RWPE2 (cell line): ENCODE measurements around the gene CCDC187.

ENCODE experiments used
- ATAC-seq: fragments of 200-7000 bp; cut with Tn5 transposase; 3 replicates; pipeline ENCODE4 v1.9.1; 2021; ENCODE audit warnings: low read depth
- DNase-seq: peaks from one replicate; pipeline ENCODE4 v3.0.0-alpha.2; 2020; ENCODE audit warnings: low spot score
- H3K27ac ChIP-seq: fragments of 450-650 bp; 2 replicates; pipeline ENCODE4 v1.5.1; 2017; ENCODE audit warnings: mild to moderate bottlenecking; ENCODE audit not compliant: poor library complexity, severe bottlenecking
- H3K27me3 ChIP-seq: fragments of 250-450 bp; sonication (Bioruptor Pico); 2 replicates; pipeline ENCODE4 v1.5.1; 2021; ENCODE audit warnings: mild to moderate bottlenecking, moderate library complexity; ENCODE audit not compliant: insufficient read depth, poor library complexity, severe bottlenecking
- H3K36me3 ChIP-seq: fragments of 250-450 bp; sonication (Bioruptor Pico); 2 replicates; pipeline ENCODE4 v1.5.1; 2020; ENCODE audit warnings: low read depth, mild to moderate bottlenecking, moderate library complexity
- H3K4me1 ChIP-seq: fragments of 250-450 bp; sonication (Bioruptor Pico); 2 replicates; pipeline ENCODE4 v1.5.1; 2021; ENCODE audit warnings: mild to moderate bottlenecking, moderate library complexity; ENCODE audit not compliant: insufficient read depth, poor library complexity, severe bottlenecking
- H3K4me3 ChIP-seq: fragments of 250-450 bp; sonication (Bioruptor Pico); 2 replicates; pipeline ENCODE4 v1.5.1; 2021; ENCODE audit warnings: mild to moderate bottlenecking, moderate library complexity; ENCODE audit not compliant: severe bottlenecking
- H3K9me3 ChIP-seq: fragments of 250-450 bp; sonication (Bioruptor Pico); 2 replicates; pipeline ENCODE4 v1.5.1; 2021; ENCODE audit warnings: mild to moderate bottlenecking, moderate library complexity; ENCODE audit not compliant: severe bottlenecking
- TF ChIP-seq, protein P1 (sequence below): fragments of 450-650 bp; IDR thresholded peaks from one replicate; pipeline ENCODE4 v1.5.1; 2017; ENCODE audit warnings: mild to moderate bottlenecking, moderate library complexity; ENCODE audit not compliant: poor library complexity, severe bottlenecking

CCDC187 gene

GRCh38 chr9:136264441-136265405 is 39.2 kb downstream of the CCDC187 start:
- no peak overlapping the region for H3K4me3 ChIP-seq
- no peaks in the 10 kb centered on the region for H3K9me3 ChIP-seq
- TF ChIP-seq, protein P1, sequence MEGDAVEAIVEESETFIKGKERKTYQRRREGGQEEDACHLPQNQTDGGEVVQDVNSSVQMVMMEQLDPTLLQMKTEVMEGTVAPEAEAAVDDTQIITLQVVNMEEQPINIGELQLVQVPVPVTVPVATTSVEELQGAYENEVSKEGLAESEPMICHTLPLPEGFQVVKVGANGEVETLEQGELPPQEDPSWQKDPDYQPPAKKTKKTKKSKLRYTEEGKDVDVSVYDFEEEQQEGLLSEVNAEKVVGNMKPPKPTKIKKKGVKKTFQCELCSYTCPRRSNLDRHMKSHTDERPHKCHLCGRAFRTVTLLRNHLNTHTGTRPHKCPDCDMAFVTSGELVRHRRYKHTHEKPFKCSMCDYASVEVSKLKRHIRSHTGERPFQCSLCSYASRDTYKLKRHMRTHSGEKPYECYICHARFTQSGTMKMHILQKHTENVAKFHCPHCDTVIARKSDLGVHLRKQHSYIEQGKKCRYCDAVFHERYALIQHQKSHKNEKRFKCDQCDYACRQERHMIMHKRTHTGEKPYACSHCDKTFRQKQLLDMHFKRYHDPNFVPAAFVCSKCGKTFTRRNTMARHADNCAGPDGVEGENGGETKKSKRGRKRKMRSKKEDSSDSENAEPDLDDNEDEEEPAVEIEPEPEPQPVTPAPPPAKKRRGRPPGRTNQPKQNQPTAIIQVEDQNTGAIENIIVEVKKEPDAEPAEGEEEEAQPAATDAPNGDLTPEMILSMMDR: no peak
- H3K4me1 ChIP-seq: no peaks in the 10 kb centered on the region
- ATAC-seq (no peak), DNase-seq (no peak)
- H3K27ac ChIP-seq: no peak overlapping the region
- H3K27me3 ChIP-seq: peaks cover 4% of the 10 kb centered on the region
- H3K36me3 ChIP-seq: no peaks in the 10 kb centered on the region

DNA sequence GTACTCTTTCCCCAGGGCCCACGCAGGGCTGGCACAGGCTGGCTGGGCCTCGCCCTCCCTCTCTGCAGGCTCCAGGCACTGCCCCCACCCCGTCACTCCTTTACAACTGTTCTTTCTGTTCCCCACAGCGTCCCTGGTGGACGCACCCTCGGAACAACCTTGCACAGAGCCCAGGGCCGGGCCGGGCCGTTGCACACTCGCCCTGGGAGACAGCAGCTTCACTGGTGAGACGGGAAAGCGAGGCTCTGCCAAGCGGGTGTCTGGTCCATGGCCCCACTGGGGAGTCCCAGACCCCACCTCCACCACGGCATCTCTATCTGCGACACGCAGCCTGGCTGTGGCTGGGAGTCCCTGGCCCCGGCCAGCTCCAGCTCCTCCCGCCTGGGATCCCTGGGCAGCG is 39.9 kb downstream of the CCDC187 start:
- ATAC-seq: no peak
- no peaks in the 10 kb centered on the region for H3K9me3 ChIP-seq
- H3K27me3 ChIP-seq: peaks cover 4% of the 10 kb centered on the region
- DNase-seq: no peak
- TF ChIP-seq, protein P1: no peak
- H3K4me1 ChIP-seq: no peaks in the 10 kb centered on the region
- H3K27ac ChIP-seq: no peak overlapping the region
- H3K4me3 ChIP-seq: no peak overlapping the region
- H3K36me3 ChIP-seq: no peaks in the 10 kb centered on the region

- Histone ChIP-seq H3K4me1 (no peaks in the 10 kb centered on the region), H3K27me3 (peaks cover 4% of the 10 kb centered on the region), H3K4me3 (no peak overlapping the region), H3K27ac (no peak overlapping the region), H3K36me3 (no peaks in the 10 kb centered on the region), H3K9me3 (no peaks in the 10 kb centered on the region)
- TF ChIP-seq, protein P1: no peak
- DNase-seq: no peak
- no peak for ATAC-seq
Observed at GRCh38 chr9:136262671-136263178, 41.2 kb downstream of the CCDC187 start.

DNA sequence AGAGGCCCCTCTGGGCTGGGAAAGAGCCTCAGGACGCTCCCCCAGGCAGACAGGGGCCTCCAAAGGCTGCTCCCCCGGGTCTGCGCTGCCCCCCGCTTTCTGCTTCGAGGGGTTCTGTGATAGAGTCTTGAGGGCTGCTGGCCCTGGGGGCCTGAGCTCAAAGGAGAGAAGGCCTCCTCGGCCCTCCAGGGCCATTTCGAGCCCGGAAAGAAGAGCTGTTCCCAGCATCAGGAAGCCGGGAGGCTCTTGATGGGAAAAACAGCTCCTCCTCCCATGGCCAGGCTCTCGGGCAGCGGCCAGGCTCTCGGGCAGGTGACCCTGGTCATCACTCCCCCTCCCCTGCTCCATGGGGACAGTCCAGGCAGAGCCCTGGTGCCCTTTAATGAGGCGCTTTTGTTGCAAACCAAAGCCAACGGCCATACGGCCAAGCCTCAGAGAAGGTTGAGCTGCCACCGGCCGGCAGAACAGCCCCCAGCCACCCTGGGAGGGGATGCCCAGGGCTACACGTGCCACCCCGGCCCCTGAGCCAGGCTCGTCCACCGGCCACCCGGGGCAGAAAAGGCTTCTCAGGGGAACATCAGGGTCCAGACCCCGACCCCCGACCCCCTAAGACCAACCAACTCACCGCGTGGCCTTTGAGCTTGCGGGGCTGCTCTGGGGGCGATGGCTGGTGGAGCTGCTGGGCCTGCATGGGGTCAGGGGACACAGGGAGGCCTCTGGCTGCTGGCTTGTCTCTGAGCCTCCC is 42.0 kb downstream of the CCDC187 start:
- H3K4me1 ChIP-seq: no peaks in the 10 kb centered on the region
- no peak for ATAC-seq
- H3K27me3 ChIP-seq: peaks cover 4% of the 10 kb centered on the region
- TF ChIP-seq, protein P1: no peak
- H3K9me3 ChIP-seq: no peaks in the 10 kb centered on the region
- no peak overlapping the region for H3K27ac ChIP-seq
- no peaks in the 10 kb centered on the region for H3K36me3 ChIP-seq
- H3K4me3 ChIP-seq: no peak overlapping the region
- DNase-seq: no peak
